Mesendoderm (in vitro differentiated cells): Measurements from ENCODE around the gene RAB31.
A peak's percentile ranks its signal among the peaks of the same experiment; 100 is the strongest.

ENCODE experiments used
- DNase-seq: peaks from one replicate; pipeline ENCODE4 v3.0.0; 2013
- H2AK5ac ChIP-seq: 2 replicates; pipeline ENCODE4 v1.6.1; 2013; ENCODE audit warnings: low read length, inconsistent platforms
- H2BK120ac ChIP-seq: 2 replicates; pipeline ENCODE4 v1.6.1; 2013; ENCODE audit warnings: low read depth, mild to moderate bottlenecking, low read length, moderate library complexity, mixed read lengths
- H2BK15ac ChIP-seq: replicated peaks from 2 replicates; pipeline ENCODE4 v1.6.1; 2013; ENCODE audit warnings: low read depth, mild to moderate bottlenecking, moderate library complexity
- H2BK5ac ChIP-seq: 2 replicates; pipeline ENCODE4 v1.6.1; 2013; ENCODE audit warnings: low read length, inconsistent platforms
- H3K18ac ChIP-seq: 2 replicates; pipeline ENCODE4 v1.6.1; 2013; ENCODE audit warnings: mild to moderate bottlenecking, low read length, mixed read lengths
- H3K23ac ChIP-seq: one replicate; pipeline ENCODE4 v1.6.1; 2013; ENCODE audit warnings: low read length
- H3K27ac ChIP-seq: 2 replicates; pipeline ENCODE4 v1.5.1; 2013; ENCODE audit warnings: low read depth, mild to moderate bottlenecking, inconsistent platforms, low read length, moderate library complexity
- H3K27me3 ChIP-seq: 2 replicates; pipeline ENCODE4 v1.6.1; 2013; ENCODE audit warnings: low read length, control low read depth, mild to moderate bottlenecking, inconsistent platforms; ENCODE audit not compliant: insufficient read depth, poor library complexity
- H3K36me3 ChIP-seq: 2 replicates; pipeline ENCODE4 v1.6.1; 2013; ENCODE audit warnings: low read length, inconsistent platforms; ENCODE audit not compliant: control insufficient read depth, insufficient read depth
- H3K4ac ChIP-seq: one replicate; pipeline ENCODE4 v1.6.1; 2013; ENCODE audit warnings: low read depth, mild to moderate bottlenecking, low read length, moderate library complexity
- H3K4me1 ChIP-seq: 2 replicates; pipeline ENCODE4 v1.6.1; 2013; ENCODE audit warnings: low read depth, low read length, inconsistent platforms; ENCODE audit not compliant: control insufficient read depth
- H3K4me2 ChIP-seq: 2 replicates; pipeline ENCODE4 v1.6.1; 2013; ENCODE audit warnings: low read length
- H3K4me3 ChIP-seq: 2 replicates; pipeline ENCODE4 v1.5.1; 2013; ENCODE audit warnings: mild to moderate bottlenecking, low read length
- H3K56ac ChIP-seq: one replicate; pipeline ENCODE4 v1.6.1; 2013; ENCODE audit warnings: low read length
- H3K79me1 ChIP-seq: 2 replicates; pipeline ENCODE4 v1.6.1; 2013; ENCODE audit warnings: low read length, inconsistent platforms
- H3K79me2 ChIP-seq: 2 replicates; pipeline ENCODE4 v1.6.1; 2013; ENCODE audit warnings: mild to moderate bottlenecking, low read length; ENCODE audit not compliant: control insufficient read depth, insufficient read depth
- H3K9ac ChIP-seq: 2 replicates; pipeline ENCODE4 v1.6.1; 2013; ENCODE audit warnings: low read length, inconsistent platforms
- H4K5ac ChIP-seq: one replicate; pipeline ENCODE4 v1.6.1; 2013; ENCODE audit warnings: low read length
- H4K8ac ChIP-seq: one replicate; pipeline ENCODE4 v1.6.1; 2013; ENCODE audit warnings: low read depth, mild to moderate bottlenecking, control low read depth, low read length, moderate library complexity
- WGBS: extraction: QIAGEN DNeasy Blood & Tissue Kit; methylation state at CpG from one replicate; pipeline ENCODE4 v1.1.7; 2013; ENCODE audit warnings: low lambda C conversion rate, missing lambda C conversion rate; ENCODE audit not compliant: insufficient coverage; ENCODE audit errors: extremely low coverage; 5-methylcytosine and 5-hydroxymethylcytosine counted together

RAB31 gene

DNA sequence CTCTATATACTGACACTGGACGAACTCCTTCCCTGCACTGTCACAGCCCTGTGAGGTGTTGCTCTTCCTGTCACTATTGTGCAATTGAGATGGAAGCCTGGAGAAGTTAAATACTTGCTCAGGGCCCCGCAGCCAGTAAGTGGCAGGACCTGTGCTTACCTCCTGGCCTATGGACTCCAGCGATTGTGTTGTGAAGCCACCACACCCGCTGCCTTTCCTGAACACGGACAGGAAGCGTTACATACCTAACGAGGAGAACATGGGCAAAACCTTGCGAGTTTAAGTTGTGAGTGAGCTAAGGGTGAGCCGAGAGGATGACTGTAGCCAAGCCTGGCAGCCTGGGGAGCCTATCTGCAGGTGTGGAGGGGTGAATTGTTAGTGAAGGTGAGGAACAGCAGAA is 26.1 kb downstream of the RAB31 start:
- Histone ChIP-seq H3K23ac (no peak overlapping the region), H3K79me1 (peaks cover 34% of the 10 kb centered on the region), H3K18ac (no peak overlapping the region), H2AK5ac (no peak overlapping the region), H3K9ac (no peak overlapping the region), H2BK15ac (no peak overlapping the region), H3K56ac (peak overlapping the region; percentile 8), H3K4me3 (no peak overlapping the region), H3K4me1 (no peaks in the 10 kb centered on the region), H4K8ac (no peak overlapping the region), H2BK120ac (no peak overlapping the region), H4K5ac (no peak overlapping the region), H3K36me3 (no peaks in the 10 kb centered on the region), H3K79me2 (peaks cover 6% of the 10 kb centered on the region), H3K27me3 (no peaks in the 10 kb centered on the region), H3K4me2 (no peak overlapping the region), H3K4ac (no peak overlapping the region), H2BK5ac (no peak overlapping the region), H3K27ac (no peak overlapping the region)
- no CpG with 5 or more reads among the region's 9 CpGs for WGBS
- peak; percentile 36 for DNase-seq

DNA sequence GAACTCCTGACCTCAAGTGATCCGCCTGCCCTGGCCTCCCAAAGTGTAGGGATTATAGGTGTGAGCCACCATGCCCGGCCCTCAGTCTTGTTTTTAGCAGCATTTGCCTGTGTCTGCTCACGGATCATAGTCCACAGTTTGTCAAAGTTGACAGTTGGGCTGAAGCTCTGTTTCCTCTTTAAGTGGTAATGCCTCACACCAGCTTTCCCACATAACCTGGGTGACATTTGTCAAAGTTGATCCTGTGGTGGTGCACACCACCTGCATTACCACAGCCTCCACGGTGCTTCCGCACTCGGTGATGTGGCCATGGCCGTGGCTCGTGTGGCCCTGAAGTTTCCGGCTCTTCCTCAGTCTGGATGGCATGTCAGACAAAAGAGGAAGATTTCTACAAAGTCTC is 27.1 kb downstream of the RAB31 start:
- no peak overlapping the region for H3K56ac ChIP-seq
- H2AK5ac ChIP-seq, result no peak overlapping the region
- no peaks in the 10 kb centered on the region for H3K4me1 ChIP-seq
- H3K9ac ChIP-seq, result no peak overlapping the region
- H2BK5ac ChIP-seq, result no peak overlapping the region
- no peak overlapping the region for H3K23ac ChIP-seq
- H3K18ac ChIP-seq, result no peak overlapping the region
- H3K4me2 ChIP-seq, result no peak overlapping the region
- no peak overlapping the region for H2BK15ac ChIP-seq
- no peak overlapping the region for H4K5ac ChIP-seq
- no peak overlapping the region for H3K4ac ChIP-seq
- no CpG with 5 or more reads among the region's 9 CpGs for WGBS
- no peak overlapping the region for H4K8ac ChIP-seq
- no peak overlapping the region for H3K4me3 ChIP-seq
- H3K36me3 ChIP-seq, result no peaks in the 10 kb centered on the region
- H3K27me3 ChIP-seq, result no peaks in the 10 kb centered on the region
- no peak for DNase-seq
- H3K27ac ChIP-seq, result no peak overlapping the region
- no peak overlapping the region for H2BK120ac ChIP-seq
- H3K79me1 ChIP-seq, result peaks cover 34% of the 10 kb centered on the region
- H3K79me2 ChIP-seq, result peaks cover 6% of the 10 kb centered on the region

DNA sequence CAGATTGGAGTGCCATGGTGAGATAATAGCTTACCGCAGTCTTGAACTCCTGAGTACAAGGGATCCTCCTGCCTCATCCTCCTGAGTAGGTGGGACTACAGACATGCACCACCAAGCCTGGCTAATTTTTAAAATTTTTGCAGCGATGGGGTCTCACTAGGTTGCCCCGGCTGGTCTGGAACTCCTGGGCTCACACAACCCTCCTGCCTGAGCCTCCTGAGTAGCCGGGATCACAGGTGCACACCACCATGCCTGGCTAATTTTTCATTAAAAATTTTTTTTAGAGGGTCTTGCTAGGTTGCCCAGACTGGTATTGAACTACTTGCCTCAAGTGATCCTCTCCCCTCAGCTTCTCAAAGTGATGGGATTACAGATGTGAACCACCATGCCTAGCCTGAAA is 27.8 kb downstream of the RAB31 start:
- Histone ChIP-seq H3K23ac (no peak overlapping the region), H3K4me3 (no peak overlapping the region), H3K79me2 (peaks cover 6% of the 10 kb centered on the region), H2AK5ac (no peak overlapping the region), H3K56ac (no peak overlapping the region), H3K9ac (no peak overlapping the region), H2BK15ac (no peak overlapping the region), H3K4me2 (no peak overlapping the region), H3K4me1 (no peaks in the 10 kb centered on the region), H3K36me3 (no peaks in the 10 kb centered on the region), H4K8ac (no peak overlapping the region), H4K5ac (no peak overlapping the region), H3K4ac (no peak overlapping the region), H2BK5ac (no peak overlapping the region), H3K79me1 (peaks cover 29% of the 10 kb centered on the region), H3K27ac (no peak overlapping the region), H3K18ac (no peak overlapping the region), H2BK120ac (no peak overlapping the region), H3K27me3 (no peaks in the 10 kb centered on the region)
- DNase-seq, result no peak
- no CpG with 5 or more reads among the region's 4 CpGs for WGBS

DNA sequence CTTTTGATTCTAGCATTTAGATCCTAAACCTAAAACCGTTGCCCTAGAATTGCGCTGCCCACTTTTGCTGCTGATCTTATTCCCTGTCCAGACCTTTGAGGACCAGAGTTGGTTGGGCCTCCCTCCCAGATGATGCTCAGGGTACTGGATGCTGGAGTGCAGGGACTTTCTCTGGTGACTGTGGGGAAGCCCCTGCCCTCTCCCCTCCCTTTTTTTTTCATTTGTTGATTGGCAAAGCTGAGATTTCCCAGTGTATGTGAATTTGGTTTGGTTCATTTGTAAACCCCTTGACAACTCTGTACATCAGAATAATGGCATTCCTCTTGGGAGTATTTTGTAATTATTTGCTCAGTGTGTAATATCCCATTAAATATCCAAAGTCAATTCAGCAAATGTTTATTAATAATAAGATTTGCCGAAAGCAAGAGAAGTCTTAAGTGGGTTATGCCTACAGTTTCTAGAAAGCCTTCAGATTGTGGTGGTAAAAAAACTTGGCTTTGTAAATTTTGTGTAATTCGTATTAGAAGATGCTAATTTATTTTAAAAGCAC is 28.3 kb downstream of the RAB31 start:
- Histone ChIP-seq H3K9ac (no peak overlapping the region), H3K18ac (no peak overlapping the region), H3K27ac (no peak overlapping the region), H3K4me1 (no peaks in the 10 kb centered on the region), H3K4me2 (no peak overlapping the region), H3K79me2 (peaks cover 6% of the 10 kb centered on the region), H3K4ac (no peak overlapping the region), H2BK5ac (no peak overlapping the region), H2BK15ac (no peak overlapping the region), H2AK5ac (no peak overlapping the region), H3K27me3 (no peaks in the 10 kb centered on the region), H3K4me3 (no peak overlapping the region), H3K36me3 (no peaks in the 10 kb centered on the region), H4K5ac (no peak overlapping the region), H4K8ac (no peak overlapping the region), H3K79me1 (peaks cover 28% of the 10 kb centered on the region), H2BK120ac (no peak overlapping the region), H3K23ac (no peak overlapping the region), H3K56ac (no peak overlapping the region)
- no CpG with 5 or more reads among the region's 4 CpGs for WGBS
- no peak for DNase-seq

DNA sequence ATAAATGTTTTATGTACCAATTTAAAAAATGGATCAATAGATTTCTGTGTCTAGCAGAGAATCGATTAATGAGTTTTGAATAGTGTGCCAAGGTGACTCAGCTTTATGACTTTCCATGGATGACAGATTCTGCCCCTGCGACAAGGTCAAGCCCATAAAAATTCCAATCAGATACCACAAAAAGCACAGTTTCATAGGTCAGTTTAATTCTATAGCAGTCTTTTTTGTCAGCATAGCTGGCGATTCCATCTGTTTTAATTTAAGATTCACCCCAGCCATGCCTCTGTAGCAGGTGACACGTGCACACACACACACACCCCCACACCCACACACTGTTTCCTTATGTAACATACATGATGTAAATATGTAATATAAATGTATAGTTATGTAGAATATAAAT is 28.9 kb downstream of the RAB31 start:
- Histone ChIP-seq H3K4ac (no peak overlapping the region), H3K4me2 (no peak overlapping the region), H3K23ac (no peak overlapping the region), H3K4me1 (peaks cover 6% of the 10 kb centered on the region), H3K79me2 (peaks cover 6% of the 10 kb centered on the region), H2AK5ac (no peak overlapping the region), H3K18ac (no peak overlapping the region), H3K9ac (no peak overlapping the region), H3K56ac (no peak overlapping the region), H3K36me3 (no peaks in the 10 kb centered on the region), H3K79me1 (peaks cover 26% of the 10 kb centered on the region), H4K5ac (no peak overlapping the region), H3K27ac (no peak overlapping the region), H2BK120ac (no peak overlapping the region), H4K8ac (no peak overlapping the region), H3K4me3 (no peak overlapping the region), H2BK5ac (no peak overlapping the region), H3K27me3 (no peaks in the 10 kb centered on the region), H2BK15ac (no peak overlapping the region)
- DNase-seq, result no peak
- WGBS, result no CpG with 5 or more reads among the region's 4 CpGs

DNA sequence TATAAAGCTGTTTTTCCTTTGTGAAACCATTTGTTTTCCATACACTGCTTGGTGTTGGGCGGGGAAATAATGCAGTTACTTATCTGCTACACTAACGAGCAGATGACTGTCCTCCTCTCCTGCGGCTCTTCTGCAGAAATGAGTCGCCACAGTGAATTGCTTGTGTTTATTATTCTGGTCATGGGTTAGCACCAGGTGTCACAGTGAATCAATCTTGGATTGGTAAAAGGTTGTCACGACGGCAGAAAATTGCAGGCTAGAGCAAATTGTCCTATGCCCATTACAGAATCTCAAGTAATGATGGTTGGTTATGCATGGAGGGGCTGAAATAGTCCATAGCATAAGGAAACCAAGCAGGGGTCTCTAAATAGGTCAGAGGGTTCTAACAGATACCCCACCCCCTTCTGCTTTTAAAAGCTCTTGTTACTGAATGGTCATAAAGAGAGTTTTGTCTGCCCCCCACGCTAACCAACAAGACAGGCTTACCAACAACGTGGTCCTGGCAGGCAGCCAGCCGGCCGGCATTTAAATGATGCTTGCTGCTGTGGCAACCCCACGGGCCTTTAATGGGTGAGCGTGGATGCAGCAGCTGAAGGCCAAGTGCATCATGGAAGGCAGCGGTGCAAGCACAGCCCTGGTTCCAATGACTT is 29.5 kb downstream of the RAB31 start:
- DNase-seq, result no peak
- no peak overlapping the region for H4K5ac ChIP-seq
- H3K27ac ChIP-seq, result no peak overlapping the region
- H3K79me1 ChIP-seq, result peaks cover 25% of the 10 kb centered on the region
- H3K4me2 ChIP-seq, result no peak overlapping the region
- no peak overlapping the region for H2BK15ac ChIP-seq
- H3K4me3 ChIP-seq, result no peak overlapping the region
- H3K4ac ChIP-seq, result no peak overlapping the region
- no peak overlapping the region for H4K8ac ChIP-seq
- no CpG with 5 or more reads among the region's 13 CpGs for WGBS
- no peak overlapping the region for H3K9ac ChIP-seq
- peaks cover 10% of the 10 kb centered on the region for H3K4me1 ChIP-seq
- H3K79me2 ChIP-seq, result peaks cover 6% of the 10 kb centered on the region
- no peak overlapping the region for H2BK120ac ChIP-seq
- H3K56ac ChIP-seq, result no peak overlapping the region
- H3K18ac ChIP-seq, result no peak overlapping the region
- H3K36me3 ChIP-seq, result no peaks in the 10 kb centered on the region
- no peak overlapping the region for H3K23ac ChIP-seq
- no peak overlapping the region for H2BK5ac ChIP-seq
- H2AK5ac ChIP-seq, result no peak overlapping the region
- no peaks in the 10 kb centered on the region for H3K27me3 ChIP-seq
